ENCODE measurements around the gene POLR2C. TPM values are rescaled to one million over a fixed set of nuclear protein-coding genes. Genes with fewer than 3 reads are reported as not detected.
A peak's percentile ranks its signal among the peaks of the same experiment; 100 is the strongest.

The POLR2C gene
- total and polyA plus RNA-seq, 2 of the 13 experiments (the other 11 are each of a cell fraction or from before 2014, with no cell fraction given), result 104 to 216 TPM

- no peak for TF ChIP-seq MLXIP (CRISPR knock-in tag; IDR thresholded peaks at IDR 0.05; ENCODE audit: borderline replicate concordance)
- no peak for TF ChIP-seq ZNF451 (CRISPR knock-in tag; IDR thresholded peaks at IDR 0.05)
- TF ChIP-seq ZBTB46 (CRISPR knock-in tag; IDR thresholded peaks at IDR 0.05; ENCODE audit: borderline replicate concordance), result no peak
- TF ChIP-seq ELF1 (CRISPR knock-in tag; IDR thresholded peaks at IDR 0.05), result no peak
- no peak for TF ChIP-seq GMEB1 (CRISPR knock-in tag; IDR thresholded peaks at IDR 0.05; ENCODE audit: borderline replicate concordance)
- TF ChIP-seq MIER2 (CRISPR knock-in tag; IDR thresholded peaks at IDR 0.05), result no peak
- TF ChIP-seq ZFP36L2 (CRISPR knock-in tag; IDR thresholded peaks at IDR 0.05), result no peak
- peak; percentile 86; the same call in 1 of the 2 replicates for TF ChIP-seq ZNF713 (CRISPR knock-in tag; IDR thresholded peaks at IDR 0.05)
- TF ChIP-seq FOXA3 (CRISPR knock-in tag; IDR thresholded peaks at IDR 0.05), result no peak
- TF ChIP-seq ZNF276 (CRISPR knock-in tag; IDR thresholded peaks at IDR 0.05; ENCODE audit: low read depth), result no peak
- no peak for TF ChIP-seq E2F5 (CRISPR knock-in tag; conservative IDR thresholded peaks at IDR 0.05)
- no peak for TF ChIP-seq ELF4 (CRISPR knock-in tag; IDR thresholded peaks at IDR 0.05; ENCODE audit: borderline replicate concordance)
- TF ChIP-seq ZNF644 (CRISPR knock-in tag; IDR thresholded peaks at IDR 0.05; ENCODE audit: low read depth), result no peak
- TF ChIP-seq NR1H2 (CRISPR knock-in tag; IDR thresholded peaks at IDR 0.05; ENCODE audit: borderline replicate concordance, low read depth), result no peak
- TF ChIP-seq SATB2 (CRISPR knock-in tag; IDR thresholded peaks at IDR 0.05), result no peak
- 0 out of 2 replicates have a peak, but pooled peaks have one; percentile 16 for TF ChIP-seq ZBTB4 (CRISPR knock-in tag; IDR thresholded peaks at IDR 0.05; ENCODE audit: borderline replicate concordance)
- no peak for TF ChIP-seq ZNF432 (CRISPR knock-in tag; IDR thresholded peaks at IDR 0.05; ENCODE audit: borderline replicate concordance)
- no peak for TF ChIP-seq NFRKB (IDR thresholded peaks at IDR 0.05)
Measured at GRCh38 chr16:57480754-57481230, 18.3 kb downstream of the POLR2C start (continued).
